H1 (cell line): ENCODE data around the gene USP49. TPM values are rescaled to one million over a fixed set of nuclear protein-coding genes. Genes with fewer than 3 reads are reported as not detected.

Experiments used
- NRF1 ChIP-seq: IDR thresholded peaks from 2 replicates; pipeline ENCODE4 v1.6.1; 2011; ENCODE audit warnings: mild to moderate bottlenecking, low read depth, low read length, improper control_type of control experiment
- polyA plus RNA-seq, 7 experiments: library from polyadenylated mRNA; depleted of rRNA in 3 of 7; stranded (reverse) in 5 of 7; unstranded in 2 of 7; fragments of >200 nt in 5 of 7; fragments of 200-250 nt in 2 of 7; gene quantifications; 1 replicate in 5 of 7; 2 replicates in 1 of 7; 4 replicates in 1 of 7; pipeline versions ENCODE4 v1.2.1 to v1.2.3, GENCODE V29; 2011 to 2013; ENCODE audit warnings: missing spikeins in 2 of 7, mixed read lengths in 2 of 7
- total RNA-seq: library from RNA; stranded (reverse); fragmentation: NEBNext Ultra II Directional; extraction: Animal tissue kit (Norgen Biotek cat#: 25700); gene quantifications from 2 replicates; pipeline ENCODE4 v1.2.1, GENCODE V29; 2021
- TF ChIP-seq, protein P1 (sequence below): fragments of 300-600 bp; sonication (generic); IDR thresholded peaks from 2 replicates; pipeline ENCODE4 v1.7.1; 2012; ENCODE audit warnings: low read length, moderate library complexity, mild to moderate bottlenecking, inconsistent platforms; ENCODE audit not compliant: insufficient replicate concordance

The USP49 gene
- total and polyA plus RNA-seq, 2 of the 8 experiments (the other 6 are each of a cell fraction or from before 2014, with no cell fraction given) = 6.9 to 24.4 TPM

DNA sequence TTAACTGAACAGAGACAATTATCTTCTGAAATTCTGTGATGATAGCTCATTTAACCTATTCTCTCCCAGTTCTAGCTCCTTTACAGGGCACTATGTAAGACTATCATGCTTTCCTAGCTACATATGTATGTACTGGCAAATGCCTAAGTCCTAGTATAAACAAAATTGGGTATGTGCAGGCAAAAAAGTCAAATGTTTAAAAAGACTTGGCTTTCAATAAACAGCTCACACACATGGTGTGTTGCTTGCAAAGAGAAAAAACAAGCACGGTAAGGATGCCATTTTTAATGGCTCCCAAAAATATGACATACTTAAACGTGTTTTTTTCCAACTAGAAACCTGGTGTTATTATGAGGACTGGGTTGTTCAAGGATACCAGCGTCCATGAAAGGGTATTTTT lies 62.9 kb downstream of the USP49 start (continued):
- TF ChIP-seq, protein P1, sequence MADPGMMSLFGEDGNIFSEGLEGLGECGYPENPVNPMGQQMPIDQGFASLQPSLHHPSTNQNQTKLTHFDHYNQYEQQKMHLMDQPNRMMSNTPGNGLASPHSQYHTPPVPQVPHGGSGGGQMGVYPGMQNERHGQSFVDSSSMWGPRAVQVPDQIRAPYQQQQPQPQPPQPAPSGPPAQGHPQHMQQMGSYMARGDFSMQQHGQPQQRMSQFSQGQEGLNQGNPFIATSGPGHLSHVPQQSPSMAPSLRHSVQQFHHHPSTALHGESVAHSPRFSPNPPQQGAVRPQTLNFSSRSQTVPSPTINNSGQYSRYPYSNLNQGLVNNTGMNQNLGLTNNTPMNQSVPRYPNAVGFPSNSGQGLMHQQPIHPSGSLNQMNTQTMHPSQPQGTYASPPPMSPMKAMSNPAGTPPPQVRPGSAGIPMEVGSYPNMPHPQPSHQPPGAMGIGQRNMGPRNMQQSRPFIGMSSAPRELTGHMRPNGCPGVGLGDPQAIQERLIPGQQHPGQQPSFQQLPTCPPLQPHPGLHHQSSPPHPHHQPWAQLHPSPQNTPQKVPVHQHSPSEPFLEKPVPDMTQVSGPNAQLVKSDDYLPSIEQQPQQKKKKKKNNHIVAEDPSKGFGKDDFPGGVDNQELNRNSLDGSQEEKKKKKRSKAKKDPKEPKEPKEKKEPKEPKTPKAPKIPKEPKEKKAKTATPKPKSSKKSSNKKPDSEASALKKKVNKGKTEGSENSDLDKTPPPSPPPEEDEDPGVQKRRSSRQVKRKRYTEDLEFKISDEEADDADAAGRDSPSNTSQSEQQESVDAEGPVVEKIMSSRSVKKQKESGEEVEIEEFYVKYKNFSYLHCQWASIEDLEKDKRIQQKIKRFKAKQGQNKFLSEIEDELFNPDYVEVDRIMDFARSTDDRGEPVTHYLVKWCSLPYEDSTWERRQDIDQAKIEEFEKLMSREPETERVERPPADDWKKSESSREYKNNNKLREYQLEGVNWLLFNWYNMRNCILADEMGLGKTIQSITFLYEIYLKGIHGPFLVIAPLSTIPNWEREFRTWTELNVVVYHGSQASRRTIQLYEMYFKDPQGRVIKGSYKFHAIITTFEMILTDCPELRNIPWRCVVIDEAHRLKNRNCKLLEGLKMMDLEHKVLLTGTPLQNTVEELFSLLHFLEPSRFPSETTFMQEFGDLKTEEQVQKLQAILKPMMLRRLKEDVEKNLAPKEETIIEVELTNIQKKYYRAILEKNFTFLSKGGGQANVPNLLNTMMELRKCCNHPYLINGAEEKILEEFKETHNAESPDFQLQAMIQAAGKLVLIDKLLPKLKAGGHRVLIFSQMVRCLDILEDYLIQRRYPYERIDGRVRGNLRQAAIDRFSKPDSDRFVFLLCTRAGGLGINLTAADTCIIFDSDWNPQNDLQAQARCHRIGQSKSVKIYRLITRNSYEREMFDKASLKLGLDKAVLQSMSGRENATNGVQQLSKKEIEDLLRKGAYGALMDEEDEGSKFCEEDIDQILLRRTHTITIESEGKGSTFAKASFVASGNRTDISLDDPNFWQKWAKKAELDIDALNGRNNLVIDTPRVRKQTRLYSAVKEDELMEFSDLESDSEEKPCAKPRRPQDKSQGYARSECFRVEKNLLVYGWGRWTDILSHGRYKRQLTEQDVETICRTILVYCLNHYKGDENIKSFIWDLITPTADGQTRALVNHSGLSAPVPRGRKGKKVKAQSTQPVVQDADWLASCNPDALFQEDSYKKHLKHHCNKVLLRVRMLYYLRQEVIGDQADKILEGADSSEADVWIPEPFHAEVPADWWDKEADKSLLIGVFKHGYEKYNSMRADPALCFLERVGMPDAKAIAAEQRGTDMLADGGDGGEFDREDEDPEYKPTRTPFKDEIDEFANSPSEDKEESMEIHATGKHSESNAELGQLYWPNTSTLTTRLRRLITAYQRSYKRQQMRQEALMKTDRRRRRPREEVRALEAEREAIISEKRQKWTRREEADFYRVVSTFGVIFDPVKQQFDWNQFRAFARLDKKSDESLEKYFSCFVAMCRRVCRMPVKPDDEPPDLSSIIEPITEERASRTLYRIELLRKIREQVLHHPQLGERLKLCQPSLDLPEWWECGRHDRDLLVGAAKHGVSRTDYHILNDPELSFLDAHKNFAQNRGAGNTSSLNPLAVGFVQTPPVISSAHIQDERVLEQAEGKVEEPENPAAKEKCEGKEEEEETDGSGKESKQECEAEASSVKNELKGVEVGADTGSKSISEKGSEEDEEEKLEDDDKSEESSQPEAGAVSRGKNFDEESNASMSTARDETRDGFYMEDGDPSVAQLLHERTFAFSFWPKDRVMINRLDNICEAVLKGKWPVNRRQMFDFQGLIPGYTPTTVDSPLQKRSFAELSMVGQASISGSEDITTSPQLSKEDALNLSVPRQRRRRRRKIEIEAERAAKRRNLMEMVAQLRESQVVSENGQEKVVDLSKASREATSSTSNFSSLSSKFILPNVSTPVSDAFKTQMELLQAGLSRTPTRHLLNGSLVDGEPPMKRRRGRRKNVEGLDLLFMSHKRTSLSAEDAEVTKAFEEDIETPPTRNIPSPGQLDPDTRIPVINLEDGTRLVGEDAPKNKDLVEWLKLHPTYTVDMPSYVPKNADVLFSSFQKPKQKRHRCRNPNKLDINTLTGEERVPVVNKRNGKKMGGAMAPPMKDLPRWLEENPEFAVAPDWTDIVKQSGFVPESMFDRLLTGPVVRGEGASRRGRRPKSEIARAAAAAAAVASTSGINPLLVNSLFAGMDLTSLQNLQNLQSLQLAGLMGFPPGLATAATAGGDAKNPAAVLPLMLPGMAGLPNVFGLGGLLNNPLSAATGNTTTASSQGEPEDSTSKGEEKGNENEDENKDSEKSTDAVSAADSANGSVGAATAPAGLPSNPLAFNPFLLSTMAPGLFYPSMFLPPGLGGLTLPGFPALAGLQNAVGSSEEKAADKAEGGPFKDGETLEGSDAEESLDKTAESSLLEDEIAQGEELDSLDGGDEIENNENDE = no peak
- no peak for TF ChIP-seq NRF1
